ENCODE results near the gene FSIP2.
"Not testable (repeated sequence)": the region's sequence is repeated elsewhere in the genome, so short reads cannot be mapped to it uniquely, and the experiment has no call there.

Gene FSIP2

GRCh38 chr2:185802926-185803325 is 64.3 kb downstream of the FSIP2 start:
- no peak for DNase-seq

DNA sequence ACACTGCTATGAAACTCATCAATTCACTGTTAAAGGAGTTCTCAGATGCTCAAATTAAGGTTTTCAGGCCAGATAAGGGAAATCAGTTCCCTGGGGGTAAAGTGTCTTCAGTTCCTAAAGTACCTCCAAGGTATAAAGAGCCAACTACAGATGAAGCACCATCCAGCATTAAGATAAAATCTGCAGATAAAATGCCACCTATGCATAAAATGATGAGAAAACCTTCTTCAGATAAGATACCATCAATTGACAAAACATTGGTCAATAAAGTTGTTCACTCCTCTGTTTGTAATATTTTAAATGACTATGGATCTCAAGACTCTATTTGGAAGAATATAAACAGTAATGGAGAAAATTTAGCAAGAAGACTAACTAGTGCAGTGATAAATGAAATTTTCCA is 68.2 kb downstream of the FSIP2 start:
- DNase-seq: no peak

- DNase-seq: no peak
Measured at GRCh38 chr2:185807351-185807750, 68.7 kb downstream of the FSIP2 start.

DNA sequence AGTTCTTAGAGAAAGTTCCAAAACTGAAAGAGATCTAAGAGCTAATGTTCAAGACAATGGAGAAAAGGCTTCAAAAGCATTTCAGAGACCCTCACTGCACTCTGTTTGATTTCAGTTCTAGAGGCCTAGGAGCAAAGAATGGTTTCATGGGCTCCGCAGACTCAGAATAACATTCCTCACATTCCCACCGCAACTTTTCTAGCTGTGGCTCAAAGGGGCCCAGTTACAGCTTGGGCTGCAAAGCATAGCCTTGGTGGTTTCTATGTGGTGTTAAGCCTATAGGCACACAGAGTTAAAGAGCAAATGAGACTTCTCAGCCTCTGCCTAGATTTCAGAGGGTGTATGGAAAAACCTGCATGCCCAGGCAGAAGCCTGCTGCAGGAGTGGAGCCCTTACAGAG is 73.0 kb downstream of the FSIP2 start:
- no peak for DNase-seq

DNA sequence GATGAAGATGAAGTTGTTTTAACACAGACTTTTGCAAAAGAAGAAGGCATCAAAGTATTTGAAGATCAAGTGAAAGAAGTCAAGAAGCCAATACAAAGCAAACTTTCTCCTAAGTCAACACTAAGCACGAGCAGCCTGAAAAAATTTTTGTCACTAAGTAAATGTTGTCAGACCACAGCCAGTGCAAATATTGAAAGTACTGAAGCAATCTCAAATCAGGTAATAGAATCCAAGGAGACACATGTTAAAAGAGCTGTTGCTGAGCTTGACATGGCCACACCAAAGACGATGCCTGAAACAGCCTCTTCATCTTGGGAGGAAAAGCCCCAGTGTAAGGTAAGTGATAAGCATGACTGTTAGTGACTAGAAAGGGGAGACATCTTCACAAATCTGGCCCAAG is 75.1 kb downstream of the FSIP2 start:
- DNase-seq: no peak

- no peak for DNase-seq
Measured at GRCh38 chr2:185817991-185818390, 79.4 kb downstream of the FSIP2 start.

DNA sequence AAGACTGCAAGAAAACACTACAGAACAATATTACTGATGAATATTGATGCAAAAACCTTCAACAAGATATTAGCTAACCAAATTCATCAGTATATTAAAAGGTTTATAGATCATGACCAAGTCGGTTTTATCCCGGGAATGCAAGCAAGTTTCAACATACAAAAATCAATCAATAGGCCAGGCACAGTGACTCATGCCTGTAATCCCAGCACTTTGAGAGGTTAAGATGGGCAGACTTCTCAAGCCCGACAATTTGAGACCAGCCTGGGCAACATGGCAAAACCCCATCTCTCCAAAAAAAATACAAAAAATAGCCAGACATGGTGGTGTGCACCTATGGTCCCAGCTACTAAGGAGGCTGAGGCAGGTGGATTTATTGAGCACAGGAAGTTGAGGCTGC is 82.9 kb downstream of the FSIP2 start:
- no peak for DNase-seq

- DNase-seq: no peak
Measured at GRCh38 chr2:185823773-185824172, 85.2 kb downstream of the FSIP2 start.

- DNase-seq: no peak
Measured at GRCh38 chr2:185825557-185825956, 87.0 kb downstream of the FSIP2 start.

DNA sequence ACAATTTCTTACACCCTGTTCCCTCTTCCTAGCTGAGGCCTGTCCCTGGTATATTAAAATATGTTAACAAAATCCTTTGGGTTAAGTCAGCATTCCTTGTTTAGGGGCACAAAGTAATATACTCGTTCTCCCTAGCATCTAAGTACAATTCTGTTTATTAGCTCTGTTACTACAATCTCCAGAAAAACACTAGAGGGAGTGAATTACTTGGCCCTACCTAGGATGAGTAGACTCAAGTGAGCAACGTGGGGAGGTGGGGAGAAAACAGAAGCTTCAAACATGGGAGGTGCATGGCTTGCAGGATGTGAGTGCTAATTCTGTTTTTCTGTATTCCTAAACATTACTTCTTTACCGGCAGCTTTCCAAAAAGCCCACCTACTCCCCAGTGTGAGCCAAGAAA is 89.7 kb downstream of the FSIP2 start:
- DNase-seq: no peak

DNA sequence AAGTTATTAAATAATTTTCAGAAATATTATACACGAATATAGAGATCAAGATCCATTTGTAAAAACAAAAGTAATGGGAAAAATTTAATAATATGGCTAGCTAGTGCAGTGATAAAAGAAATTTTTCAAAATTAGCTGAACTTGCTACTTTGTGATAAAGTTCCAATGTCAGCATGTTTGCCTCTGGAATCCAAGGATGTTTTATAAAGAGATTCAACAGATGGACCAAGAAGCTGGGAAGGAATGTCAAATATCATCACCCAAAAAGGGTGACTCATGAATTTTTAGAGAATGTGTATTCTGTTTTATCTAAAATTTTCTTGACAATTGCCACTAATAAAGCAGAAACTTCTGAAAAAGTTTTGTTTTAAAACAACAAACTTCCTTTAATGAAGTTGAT is 95.3 kb downstream of the FSIP2 start:
- no peak for DNase-seq

DNA sequence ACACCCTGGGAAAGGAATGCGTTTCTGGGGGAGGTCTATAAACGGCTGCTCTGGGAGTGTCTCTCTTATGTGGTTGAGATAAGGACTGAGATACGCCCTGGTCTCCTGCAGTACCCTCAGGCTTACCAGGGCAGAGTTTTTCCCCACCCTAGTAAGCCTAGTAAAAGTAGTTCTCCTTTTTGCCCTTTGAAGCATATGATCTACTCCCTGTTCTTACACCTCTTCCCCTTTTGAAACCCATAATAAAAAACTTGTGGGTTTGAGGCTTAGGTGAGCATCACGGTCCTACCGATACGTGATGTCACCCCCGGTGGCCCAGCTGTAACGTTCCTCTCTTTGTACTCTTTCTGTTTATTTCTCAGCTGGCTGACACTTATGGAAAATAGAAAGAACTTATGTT is 97.4 kb downstream of the FSIP2 start:
- DNase-seq: no peak

- no peak for DNase-seq
Measured at GRCh38 chr2:185854885-185855284, 116.3 kb downstream of the FSIP2 start.

GRCh38 chr2:185857691-185858090 is 119.1 kb downstream of the FSIP2 start:
- DNase-seq: no peak

GRCh38 chr2:185859506-185859905 is 120.9 kb downstream of the FSIP2 start:
- no peak for DNase-seq

DNA sequence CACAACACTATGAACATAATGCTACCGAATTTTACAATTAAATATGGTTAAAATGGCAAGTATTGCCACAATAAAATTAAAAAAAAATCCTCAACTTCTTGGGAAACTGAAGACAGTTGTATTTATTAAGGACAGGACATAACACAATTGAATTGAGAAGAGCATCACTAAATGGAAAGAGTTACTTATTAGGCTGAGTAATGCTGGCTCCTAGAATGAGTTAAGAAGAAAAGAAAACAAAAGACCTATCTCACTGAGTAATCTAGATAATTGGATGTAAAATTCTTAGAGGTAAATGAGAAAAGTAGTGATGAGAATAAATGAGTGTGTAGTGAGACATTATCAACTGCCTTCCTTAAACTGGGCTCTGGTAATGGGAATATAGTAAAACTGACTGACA is 121.7 kb downstream of the FSIP2 start:
- DNase-seq: no peak

GRCh38 chr2:185862657-185863398 is 124.2 kb downstream of the FSIP2 start:
- no peak for DNase-seq

- not testable (repeated sequence) for DNase-seq
Measured at GRCh38 chr2:185864468-185865260, 126.1 kb downstream of the FSIP2 start.

DNA sequence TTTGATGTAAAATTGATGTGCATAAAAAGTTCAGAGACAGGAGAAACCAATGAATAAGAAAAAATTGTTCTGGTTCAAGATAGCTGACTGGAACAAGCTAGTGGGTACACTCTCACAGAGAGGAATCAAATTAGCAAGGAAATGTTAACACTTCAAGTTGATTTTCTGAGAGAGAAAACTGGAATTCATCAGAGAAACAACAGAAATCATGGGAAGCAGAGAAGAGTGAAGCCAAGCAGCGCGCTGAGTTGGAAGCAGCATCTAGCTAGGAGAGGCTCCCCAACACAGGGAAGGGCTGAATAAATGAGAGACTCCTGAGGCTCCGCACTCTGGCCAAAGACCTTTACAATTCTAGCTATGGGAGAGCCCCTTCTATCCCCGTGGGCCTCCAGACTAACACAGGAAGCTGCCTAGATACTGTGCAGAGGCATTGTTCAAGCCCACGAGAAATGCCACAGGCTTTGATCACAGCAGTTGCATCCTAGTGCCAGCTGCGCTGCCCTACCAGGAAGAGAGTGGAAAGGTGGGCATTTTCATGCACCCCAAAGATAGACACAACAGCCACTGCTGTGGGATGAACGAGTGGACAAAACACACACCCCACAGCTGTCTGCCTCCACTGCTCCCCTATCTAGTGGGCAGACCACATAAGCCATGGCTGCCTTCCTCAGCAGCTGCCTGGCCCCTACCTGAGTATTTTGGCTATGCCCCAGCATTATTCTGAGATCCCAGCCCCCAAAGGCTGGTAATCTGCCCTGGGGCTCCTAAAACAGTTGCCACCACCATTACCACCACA is 136.7 kb downstream of the FSIP2 start:
- no peak for DNase-seq

- DNase-seq: no peak
Measured at GRCh38 chr2:185876234-185876633, 137.6 kb downstream of the FSIP2 start.

- no peak for DNase-seq
Measured at GRCh38 chr2:185880396-185880795, 141.8 kb downstream of the FSIP2 start.

Data from stimulated activated naive CD4-positive, alpha-beta T cell treated with Interleukin-2 at 50 U/mL for 16 hours (primary cell).